Type B pancreatic cell (in vitro differentiated cells): Measurements from ENCODE around the gene MYG1. TPM values are rescaled to one million over a fixed set of nuclear protein-coding genes. Genes with fewer than 3 reads are reported as not detected.

Experiments
- DNase-seq: peaks from one replicate; pipeline ENCODE4 v3.0.0; 2021; ENCODE audit warnings: mixed read lengths; ENCODE audit not compliant: unreplicated experiment; ENCODE audit errors: extremely low spot score
- H3K27ac Mint-ChIP-seq: 2 replicates; pipeline ENCODE4 v1.8.0; 2021; ENCODE audit warnings: mild to moderate bottlenecking, mixed read lengths
- H3K27me3 Mint-ChIP-seq: 2 replicates; pipeline ENCODE4 v1.8.0; 2021; ENCODE audit warnings: mixed read lengths
- H3K36me3 Mint-ChIP-seq: 2 replicates; pipeline ENCODE4 v1.8.0; 2021; ENCODE audit warnings: mixed read lengths
- H3K4me1 Mint-ChIP-seq: one replicate; pipeline ENCODE4 v1.8.0; 2021; ENCODE audit warnings: mixed read lengths; ENCODE audit not compliant: unreplicated experiment
- H3K4me3 Mint-ChIP-seq: 2 replicates; pipeline ENCODE4 v1.8.0; 2021; ENCODE audit warnings: mild to moderate bottlenecking, mixed read lengths
- H3K9me3 Mint-ChIP-seq: 2 replicates; pipeline ENCODE4 v1.8.0; 2021; ENCODE audit warnings: mixed read lengths
- CTCF ChIP-seq: fragments of 200-600 bp; sonication (generic); conservative IDR thresholded peaks from 2 replicates; pipeline ENCODE4 v1.5.0; 2021; ENCODE audit warnings: antibody characterized with exemption, mild to moderate bottlenecking
- total RNA-seq: library from RNA; stranded (reverse); gene quantifications from 2 replicates; pipeline ENCODE4 v1.2.1, GENCODE V29; 2021; ENCODE audit warnings: low replicate concordance

Gene MYG1
- total RNA-seq, 1 donor from 2014 or later = 58.6 TPM

DNA sequence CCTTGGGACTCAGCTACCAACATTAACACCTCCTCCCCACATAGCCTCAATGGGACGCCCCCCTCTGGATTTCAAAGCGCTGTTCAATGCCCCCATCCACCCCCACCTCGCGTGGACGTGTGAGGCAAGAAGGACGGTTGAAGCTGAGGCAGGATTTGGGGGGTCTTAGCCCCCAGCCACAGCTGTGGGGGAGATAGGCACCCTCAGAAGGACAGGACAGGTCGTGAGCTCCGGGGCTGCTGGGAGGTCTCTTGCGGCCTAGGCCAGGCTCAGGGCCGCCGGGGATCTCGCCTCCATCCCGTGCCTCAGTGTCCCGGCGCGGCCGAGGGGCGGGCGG lies 45.0 kb downstream of the MYG1 start:
- peaks cover 6% of the 10 kb centered on the region for H3K4me1 Mint-ChIP-seq
- H3K36me3 Mint-ChIP-seq = no peaks in the 10 kb centered on the region
- H3K27me3 Mint-ChIP-seq = peaks cover 25% of the 10 kb centered on the region
- no peak overlapping the region for H3K27ac Mint-ChIP-seq
- H3K9me3 Mint-ChIP-seq = no peaks in the 10 kb centered on the region
- DNase-seq = no peak
- TF ChIP-seq CTCF = no peak
- H3K4me3 Mint-ChIP-seq = peak overlapping the region; percentile 78

DNA sequence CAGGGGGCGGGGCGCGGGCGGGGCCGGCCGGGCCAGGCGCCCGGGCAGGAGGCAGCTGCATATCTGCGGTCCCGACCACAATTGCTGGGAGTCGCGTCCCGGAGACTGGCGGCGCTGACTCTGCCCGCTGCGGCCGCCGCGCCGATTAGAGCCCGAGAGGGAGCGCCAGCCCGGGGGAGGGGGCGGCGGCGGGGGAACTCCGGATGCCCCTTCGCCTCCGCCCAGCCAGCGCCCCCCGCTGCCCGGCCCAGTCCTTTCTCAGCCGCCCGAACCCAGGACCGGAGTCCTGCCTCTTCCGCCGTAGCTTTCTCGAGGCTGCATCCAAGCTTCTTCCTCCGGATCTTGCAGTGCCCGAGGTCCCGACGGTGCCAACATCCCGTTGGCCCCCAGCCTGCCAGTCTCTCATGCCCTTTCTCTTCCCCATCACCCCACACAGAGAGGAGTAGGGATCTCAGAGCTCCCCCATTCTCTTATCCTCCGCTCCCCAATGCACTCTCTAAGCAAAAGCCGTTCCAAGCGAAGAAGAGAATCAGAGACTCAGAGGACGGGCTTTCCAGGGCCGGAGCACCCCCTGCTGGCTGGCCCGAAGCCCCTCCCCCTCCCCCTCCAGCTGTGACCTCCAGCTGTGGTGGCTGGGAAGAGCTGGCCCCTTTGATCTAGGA lies 45.5 kb downstream of the MYG1 start:
- Mint-ChIP-seq H3K4me1 (peaks cover 2% of the 10 kb centered on the region), H3K9me3 (no peaks in the 10 kb centered on the region), H3K36me3 (no peaks in the 10 kb centered on the region), H3K4me3 (peak overlapping the region; percentile 99), H3K27ac (peak overlapping the region; percentile 79), H3K27me3 (peaks cover 22% of the 10 kb centered on the region)
- peak; percentile 70 for TF ChIP-seq CTCF
- DNase-seq = peak; percentile 76

GRCh38 chr12:53345486-53346188 lies 46.1 kb downstream of the MYG1 start:
- Mint-ChIP-seq H3K27ac (peak overlapping the region; percentile 79), H3K4me3 (peak overlapping the region; percentile 99), H3K9me3 (no peaks in the 10 kb centered on the region), H3K36me3 (no peaks in the 10 kb centered on the region), H3K27me3 (peaks cover 16% of the 10 kb centered on the region), H3K4me1 (no peaks in the 10 kb centered on the region)
- no peak for DNase-seq
- TF ChIP-seq CTCF = peak; percentile 29

GRCh38 chr12:53346491-53346890 lies 47.0 kb downstream of the MYG1 start:
- Mint-ChIP-seq H3K4me1 (no peaks in the 10 kb centered on the region), H3K4me3 (no peak overlapping the region), H3K36me3 (no peaks in the 10 kb centered on the region), H3K27ac (no peak overlapping the region), H3K27me3 (peaks cover 11% of the 10 kb centered on the region), H3K9me3 (no peaks in the 10 kb centered on the region)
- no peak for DNase-seq
- TF ChIP-seq CTCF = no peak

DNA sequence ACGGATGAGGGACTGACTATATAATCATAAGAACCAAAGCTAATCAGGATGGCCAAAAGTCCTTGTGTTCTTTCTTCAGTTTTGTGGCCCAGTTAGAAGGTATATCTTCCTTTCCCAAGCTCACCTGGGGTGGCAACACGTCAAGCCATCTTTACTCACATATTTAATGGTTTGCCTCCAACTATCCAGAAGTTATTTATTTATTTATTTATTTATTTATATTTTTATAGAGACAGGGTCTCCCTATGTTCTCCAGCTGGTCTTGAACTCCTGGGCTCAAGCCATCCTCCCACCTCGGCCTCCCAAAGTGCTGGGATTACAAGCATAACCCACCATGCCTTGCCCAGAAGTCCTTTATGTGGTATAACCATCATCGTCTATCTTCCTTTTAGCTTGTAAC lies 48.4 kb downstream of the MYG1 start:
- Mint-ChIP-seq H3K27ac (no peak overlapping the region), H3K36me3 (no peaks in the 10 kb centered on the region), H3K4me3 (no peak overlapping the region), H3K9me3 (no peaks in the 10 kb centered on the region), H3K27me3 (peaks cover 9% of the 10 kb centered on the region), H3K4me1 (peaks cover 6% of the 10 kb centered on the region)
- no peak for TF ChIP-seq CTCF
- DNase-seq = no peak
